Panc1 (cell line): ENCODE results near the gene MAD1L1. TPM values are rescaled to one million over a fixed set of nuclear protein-coding genes. Genes with fewer than 3 reads are reported as not detected.

Experiments used
- ATAC-seq: fragments of 200-7000 bp; cut with Tn5 transposase; 2 replicates; pipeline ENCODE4 v1.9.1; 2020; ENCODE audit warnings: mild to moderate bottlenecking, moderate library complexity
- BruUV-seq: library from RNA; stranded (reverse); fragments of 400-500 nt; replicated peaks from 2 replicates; lab custom pipeline; 2021; lab: Mats Ljungman, UMichigan
- CTCF ChIA-PET: fragments of 300-600 bp; sonication (Branson Sonifier 250); formaldehyde crosslinking; loops from one replicate; lab custom pipeline; 2022; ENCODE audit warnings: antibody characterized with exemption; lab: Charles Lee
- POLR2A ChIA-PET: fragments of 300-600 bp; sonication (Branson Sonifier 250); formaldehyde crosslinking; loops from one replicate; lab custom pipeline; 2022; ENCODE audit warnings: antibody characterized with exemption; lab: Charles Lee
- DNase-seq: peaks from one replicate; pipeline ENCODE4 v3.0.0-alpha.2; 2010; ENCODE audit warnings: low read depth, low spot score
- H3K27ac ChIP-seq: 2 replicates; pipeline ENCODE4 v1.5.1; 2011; ENCODE audit warnings: mild to moderate bottlenecking, low read length, inconsistent platforms
- H3K27me3 ChIP-seq: fragments of 200-500 bp; sonication (Bioruptor generic); 2 replicates; pipeline ENCODE4 v1.6.0; 2014; ENCODE audit warnings: low read length, inconsistent platforms; ENCODE audit not compliant: control insufficient read depth, insufficient read depth
- H3K36me3 ChIP-seq: fragments of 200-500 bp; sonication (Bioruptor generic); 2 replicates; pipeline ENCODE4 v1.5.1; 2014; ENCODE audit warnings: inconsistent platforms, mild to moderate bottlenecking, low read length, moderate library complexity; ENCODE audit not compliant: control insufficient read depth, insufficient read depth
- H3K4me1 ChIP-seq: 2 replicates; pipeline ENCODE4 v1.5.1; 2011; ENCODE audit warnings: inconsistent platforms, mild to moderate bottlenecking, low read length, moderate library complexity; ENCODE audit not compliant: control insufficient read depth, insufficient read depth
- H3K4me3 ChIP-seq, 2 experiments: 2 replicates each; pipeline ENCODE4 v1.5.1; 2011 to 2012; ENCODE audit warnings: low read depth in 2 of 2, low read length in 2 of 2, mild to moderate bottlenecking in 2 of 2, inconsistent platforms in 1 of 2, moderate library complexity in 1 of 2
- H3K9me3 ChIP-seq: fragments of 200-500 bp; sonication (Bioruptor generic); 2 replicates; pipeline ENCODE4 v1.5.1; 2014; ENCODE audit warnings: low read depth, mild to moderate bottlenecking, inconsistent platforms, low read length, moderate library complexity; ENCODE audit not compliant: control insufficient read depth, insufficient read depth
- CTCF ChIP-seq: fragments of 450-650 bp; IDR thresholded peaks from 2 replicates; pipeline ENCODE4 v1.5.1; 2017; ENCODE audit warnings: mild to moderate bottlenecking
- POLR2AphosphoS5 ChIP-seq: IDR thresholded peaks from 2 replicates; pipeline ENCODE4 v1.6.1; 2012; ENCODE audit warnings: mild to moderate bottlenecking, low read depth, low read length, moderate library complexity
- REST ChIP-seq, 2 experiments: IDR thresholded peaks; 2 replicates each; pipeline ENCODE4 v1.6.1; 2011 to 2012; ENCODE audit warnings: low read depth in 2 of 2, control low read depth in 1 of 2, low read length in 1 of 2, mild to moderate bottlenecking in 1 of 2, moderate library complexity in 1 of 2; ENCODE audit not compliant: insufficient read depth in 1 of 2
- SIN3A ChIP-seq: IDR thresholded peaks from 2 replicates; pipeline ENCODE4 v1.6.1; 2012; ENCODE audit warnings: low read depth, mild to moderate bottlenecking, low read length, moderate library complexity, borderline replicate concordance; ENCODE audit not compliant: insufficient read depth
- TCF7L2 ChIP-seq: IDR thresholded peaks from 2 replicates; pipeline ENCODE4 v1.6.1; 2011; ENCODE audit warnings: mild to moderate bottlenecking, low read depth, low read length, inconsistent platforms
- in situ Hi-C: cut with HindIII; loops from 2 replicates; pipeline ENCODE4 v1.10.0; 2016; ENCODE audit warnings: low sequenced_read_pairs, low pct_unique_long_range_greater_than_20kb
- intact Hi-C: fragments of 100-400 bp; cut with micrococcal nuclease; formaldehyde crosslinking; loops from one replicate; pipeline ENCODE4 v1.10.0; 2022; ENCODE audit not compliant: unreplicated experiment
- total RNA-seq: library from RNA; stranded (reverse); gene quantifications from one replicate; pipeline ENCODE4 v1.2.1, GENCODE V29; 2021; ENCODE audit not compliant: unreplicated experiment

MAD1L1 gene
- total RNA-seq, 1 experiment from 2014 or later, result 70.8 TPM

GRCh38 chr7:1942243-1942940 is 290.4 kb downstream of the MAD1L1 start:
- DNase-seq (no peak), ATAC-seq (no peak)
- H3K4me1 ChIP-seq, result no peaks in the 10 kb centered on the region
- H3K27ac ChIP-seq, result no peak overlapping the region
- in situ Hi-C loops (no loop called here), intact Hi-C loops (no loop called here)
- no TSS peak for BruUV-seq
- no peak for TF ChIP-seq CTCF
- no peak for TF ChIP-seq SIN3A
- no peak for TF ChIP-seq REST (IDR thresholded peaks at IDR 0.05; ENCODE audit: insufficient read depth in 1 of 2, low read depth in 2 of 2, low read length in 1 of 2)
- no peak for TF ChIP-seq TCF7L2
- TF ChIP-seq POLR2AphosphoS5, result no peak
- H3K4me3 ChIP-seq, result no peak overlapping the region
- POLR2A ChIA-PET, result no interaction called here
- H3K9me3 ChIP-seq, result no peaks in the 10 kb centered on the region
- no peaks in the 10 kb centered on the region for H3K36me3 ChIP-seq
- CTCF ChIA-PET, result no interaction called here
- H3K27me3 ChIP-seq, result no peaks in the 10 kb centered on the region

GRCh38 chr7:1941464-1942242 is 291.1 kb downstream of the MAD1L1 start:
- no TSS peak for BruUV-seq
- POLR2A ChIA-PET, result no interaction called here
- Histone ChIP-seq H3K9me3 (no peaks in the 10 kb centered on the region), H3K36me3 (no peaks in the 10 kb centered on the region), H3K4me3 (no peak overlapping the region), H3K27me3 (no peaks in the 10 kb centered on the region), H3K4me1 (no peaks in the 10 kb centered on the region), H3K27ac (no peak overlapping the region)
- DNase-seq (no peak), ATAC-seq (no peak)
- in situ Hi-C loops (no loop called here), intact Hi-C loops (no loop called here)
- CTCF ChIA-PET, result no interaction called here
- TF ChIP-seq POLR2AphosphoS5 (no peak), CTCF (no peak), SIN3A (no peak), TCF7L2 (no peak), REST (IDR thresholded peaks at IDR 0.05; ENCODE audit: insufficient read depth in 1 of 2, low read depth in 2 of 2, low read length in 1 of 2) (no peak)
